Measurements from ENCODE around the gene HCAR3.
"Not testable (repeated sequence)": the region's sequence is repeated elsewhere in the genome, so short reads cannot be mapped to it uniquely, and the experiment has no call there.

Gene HCAR3

DNA sequence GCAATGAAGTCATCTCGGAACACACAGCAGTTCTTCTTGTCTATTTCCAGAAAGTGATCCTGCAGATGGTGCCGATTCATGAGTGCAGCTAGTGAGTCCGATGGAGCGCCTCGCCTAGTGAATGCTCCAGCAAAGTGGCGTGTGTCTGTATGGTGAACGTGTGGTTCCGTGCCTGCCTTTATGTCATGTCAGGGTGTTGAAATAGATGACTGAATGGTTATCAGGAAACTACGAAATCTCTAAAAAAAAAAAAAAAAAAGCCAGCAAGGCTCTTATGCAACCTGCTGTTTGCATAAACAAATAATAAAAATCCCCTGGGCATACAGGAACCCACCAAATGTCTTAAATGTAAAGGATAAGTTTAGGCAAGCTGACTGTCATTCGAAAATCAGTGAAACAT is at the start of gene HCAR3:
Gene HCAR3 (minus strand): TSS at position 154 of the 400 bp plus-strand sequence. CDS start 74 bp downstream, at position 80.
- peak; percentile 66 for DNase-seq

DNA sequence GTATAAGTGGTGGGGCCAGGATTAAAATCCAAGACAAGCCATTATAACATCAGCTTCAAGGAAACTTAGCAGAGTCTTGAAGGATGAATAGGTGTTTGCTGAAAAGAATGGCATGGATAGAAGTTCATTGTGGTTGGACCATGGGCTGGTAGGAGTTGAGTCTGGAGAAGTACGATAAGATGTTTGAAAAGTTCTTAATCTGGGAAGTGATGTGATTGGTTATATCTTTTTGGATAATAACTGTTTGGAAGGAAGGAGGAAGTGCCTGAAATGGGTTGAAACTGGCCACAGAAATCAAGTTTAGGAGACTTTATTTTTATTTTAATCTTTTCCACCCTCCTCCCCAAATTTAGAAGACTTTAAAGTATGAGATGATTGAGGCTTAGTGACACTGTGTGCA is 41.0 kb upstream of the HCAR3 start:
- no peak for DNase-seq

DNA sequence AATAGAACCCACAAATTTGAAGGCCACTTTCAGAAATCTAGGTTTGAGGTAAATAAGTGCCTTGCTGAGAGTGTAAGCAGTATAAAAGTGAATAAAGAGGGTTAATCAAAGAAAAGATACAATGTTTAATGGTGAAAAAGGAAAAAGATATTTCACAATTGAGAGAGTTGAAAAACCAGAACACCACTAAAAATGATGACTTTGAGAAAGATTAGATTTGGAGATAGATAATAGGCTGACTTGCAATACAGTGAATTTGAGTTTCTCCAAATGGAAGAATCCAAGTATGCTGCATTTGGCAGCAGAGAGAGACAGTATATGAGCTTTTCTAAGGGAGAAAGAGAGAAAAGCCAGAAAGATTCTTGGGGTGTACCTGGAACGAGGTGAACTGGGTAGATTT is 38.2 kb upstream of the HCAR3 start:
- no peak for DNase-seq

DNA sequence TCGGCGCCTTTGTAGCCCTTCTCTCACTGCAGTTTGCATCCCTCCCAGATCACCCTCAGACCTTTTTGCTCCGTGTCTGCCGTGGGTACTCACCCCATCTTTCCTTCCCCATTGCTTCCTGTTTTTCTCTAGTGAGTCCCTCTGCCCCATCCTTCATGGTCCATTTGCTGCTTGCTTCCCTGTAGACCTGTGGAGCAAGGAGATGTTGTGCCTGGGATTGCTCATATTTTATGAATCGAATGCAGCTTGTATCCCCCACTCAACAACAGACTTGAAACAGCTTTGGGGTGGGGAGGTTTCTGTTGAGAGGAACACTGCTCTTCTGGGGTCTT is 36.7 kb upstream of the HCAR3 start:
- no peak for DNase-seq

DNA sequence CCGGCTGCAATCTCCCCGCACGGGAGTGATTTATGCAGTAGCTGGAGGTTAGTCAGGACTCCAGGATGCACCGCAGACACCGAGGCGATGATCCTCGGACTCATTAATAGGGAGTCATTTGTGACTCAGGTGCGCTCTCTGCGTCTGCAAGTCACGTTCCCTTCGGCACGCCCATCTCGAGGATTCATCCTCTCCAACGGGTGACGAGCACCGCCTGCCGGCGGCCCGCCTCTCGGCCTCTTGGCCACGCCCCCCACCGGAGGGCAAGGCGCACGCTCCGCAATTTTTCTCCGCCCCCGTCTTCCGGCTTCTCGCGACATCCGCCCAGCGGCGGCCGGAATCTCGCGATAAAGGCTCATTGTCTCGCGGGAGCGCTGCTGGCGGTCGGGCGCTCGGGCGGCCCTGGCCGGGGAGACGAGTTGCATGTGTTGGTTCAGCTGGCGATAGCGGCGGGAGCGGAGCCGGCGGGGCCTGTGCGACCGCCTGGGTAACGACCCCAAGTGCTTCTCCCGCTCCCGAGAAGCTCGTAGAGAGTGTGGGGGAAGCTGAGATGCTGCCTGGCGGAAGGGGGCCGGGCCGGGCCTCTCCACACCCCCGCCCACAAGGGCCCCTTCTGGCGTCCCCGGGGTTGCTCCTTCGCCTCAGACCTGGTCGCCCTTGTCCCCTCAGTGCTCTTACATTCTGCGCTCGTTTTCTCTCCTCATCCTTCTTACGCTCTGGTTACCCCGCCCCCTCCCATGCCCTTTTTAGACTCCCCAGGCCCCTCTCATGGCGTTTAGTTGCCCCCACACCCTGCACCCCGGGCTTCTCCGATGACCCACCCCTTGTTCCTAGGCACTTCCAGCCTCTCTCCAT is 36.1 kb upstream of the HCAR3 start, which contains the start of gene DENR:
Gene DENR (plus strand): TSS at position 361 of the 855 bp plus-strand sequence. CDS start 878 bp downstream, outside the sequence.
- DNase-seq, result peak; percentile 85

DNA sequence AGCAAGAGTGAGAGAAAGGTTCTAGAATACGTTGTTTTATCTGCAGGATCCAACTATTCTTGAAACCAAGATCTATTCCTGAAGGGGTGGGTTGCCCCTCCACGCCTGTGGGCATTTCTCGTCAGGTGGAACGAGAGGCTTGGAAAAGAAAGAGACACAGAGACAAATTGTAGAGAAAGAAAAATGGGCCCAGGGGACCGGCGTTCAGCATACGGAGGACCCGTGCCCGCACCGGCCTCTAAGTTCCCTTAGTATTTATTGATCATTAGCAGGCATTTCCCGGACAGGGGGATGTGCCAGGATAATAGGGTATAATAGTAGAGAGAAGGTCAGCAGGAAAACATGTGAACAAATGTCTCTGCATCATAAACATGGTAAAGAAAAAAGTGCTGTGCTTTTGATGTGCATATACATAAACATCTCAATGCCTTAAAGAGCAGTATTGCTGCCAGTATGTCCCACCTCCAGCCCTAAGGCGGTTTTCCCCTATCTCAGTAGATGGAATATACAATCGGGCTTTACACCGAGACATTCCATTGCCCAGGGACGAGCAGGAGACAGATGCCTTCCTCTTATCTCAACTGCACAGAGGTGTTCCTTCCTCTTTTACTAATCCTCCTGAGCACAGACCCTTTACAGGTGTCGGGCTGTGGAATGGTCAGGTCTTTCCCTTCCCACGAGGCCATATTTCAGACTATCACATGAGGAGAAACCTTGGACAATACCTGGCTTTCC is 34.3 kb upstream of the HCAR3 start:
- DNase-seq, result not testable (repeated sequence)

DNA sequence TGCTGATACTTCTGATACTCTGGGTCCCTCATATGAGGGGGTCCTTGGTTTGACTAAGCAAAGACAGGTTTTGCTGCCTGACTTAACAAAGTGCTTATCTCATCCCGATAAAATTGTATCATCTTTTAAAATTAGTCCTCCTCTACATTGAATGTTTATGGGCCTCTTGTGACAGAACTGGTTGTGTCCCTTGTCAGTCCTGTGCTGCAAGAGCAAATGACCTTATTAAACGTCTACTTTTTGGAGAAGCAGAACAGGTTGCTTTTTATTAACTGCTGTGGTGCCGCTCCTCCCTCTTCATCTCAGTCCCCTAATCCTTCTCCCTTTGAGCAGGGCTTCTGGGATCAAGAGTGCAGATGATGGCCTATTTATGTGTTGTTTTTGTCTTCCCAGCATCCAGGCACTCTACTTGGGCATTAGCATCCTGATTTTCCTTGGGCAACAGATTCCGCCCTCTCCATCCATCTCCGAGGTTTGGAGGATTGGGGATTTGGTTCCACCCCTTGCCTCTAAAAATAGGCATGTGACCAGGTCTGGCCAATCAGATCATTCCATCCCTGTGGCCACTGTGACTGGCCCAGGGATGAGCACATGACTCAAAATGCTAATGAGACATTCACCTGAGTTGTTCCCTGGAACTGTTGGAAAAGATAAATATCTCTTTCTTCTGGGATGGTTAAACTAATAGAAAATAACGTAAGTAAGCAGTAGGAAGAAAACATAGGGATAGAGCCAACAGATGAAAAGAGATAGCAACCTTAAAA is 33.1 kb upstream of the HCAR3 start:
- no peak for DNase-seq

DNA sequence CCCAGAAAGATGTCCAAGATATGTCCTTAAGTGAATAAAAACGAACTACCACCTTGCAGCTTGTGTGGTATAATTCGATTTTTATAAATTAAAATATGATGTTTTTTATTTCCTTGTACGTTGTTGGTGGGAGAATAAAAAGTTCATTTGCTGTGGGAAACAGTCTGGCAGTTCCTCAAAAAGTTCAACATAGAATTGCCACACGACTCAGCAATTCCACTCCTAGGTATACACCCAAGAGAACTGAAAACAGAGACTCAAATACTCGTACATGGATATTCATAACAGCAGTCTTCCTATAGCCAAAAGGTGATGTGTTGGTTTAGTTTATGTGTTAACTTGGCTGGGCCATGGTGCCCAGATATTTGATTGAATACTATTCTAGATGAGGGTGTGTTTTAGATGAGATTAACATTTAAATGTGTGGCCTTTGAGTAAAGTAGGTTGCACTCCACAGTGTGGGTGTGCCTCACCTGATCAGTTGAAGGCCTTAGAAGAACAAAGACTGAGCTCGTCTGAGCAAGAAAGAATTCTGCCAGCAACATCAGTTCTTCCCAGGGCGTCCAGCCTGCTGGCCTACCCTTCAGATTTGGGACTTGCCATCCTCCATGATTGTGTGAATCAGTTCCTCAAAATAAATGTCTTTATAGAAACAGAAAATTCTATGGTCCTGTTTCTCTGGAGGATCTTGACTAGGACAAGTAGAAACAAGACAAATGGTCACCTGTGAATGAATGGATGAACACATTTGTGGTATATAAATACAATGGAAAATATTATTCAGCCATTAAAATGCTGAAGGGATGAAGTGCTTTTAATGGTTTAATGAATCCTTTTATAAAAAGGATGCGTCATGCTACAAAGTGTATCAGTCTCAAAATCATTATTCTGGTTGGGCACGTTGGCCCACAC is 30.9 kb upstream of the HCAR3 start:
- DNase-seq, result no peak

DNA sequence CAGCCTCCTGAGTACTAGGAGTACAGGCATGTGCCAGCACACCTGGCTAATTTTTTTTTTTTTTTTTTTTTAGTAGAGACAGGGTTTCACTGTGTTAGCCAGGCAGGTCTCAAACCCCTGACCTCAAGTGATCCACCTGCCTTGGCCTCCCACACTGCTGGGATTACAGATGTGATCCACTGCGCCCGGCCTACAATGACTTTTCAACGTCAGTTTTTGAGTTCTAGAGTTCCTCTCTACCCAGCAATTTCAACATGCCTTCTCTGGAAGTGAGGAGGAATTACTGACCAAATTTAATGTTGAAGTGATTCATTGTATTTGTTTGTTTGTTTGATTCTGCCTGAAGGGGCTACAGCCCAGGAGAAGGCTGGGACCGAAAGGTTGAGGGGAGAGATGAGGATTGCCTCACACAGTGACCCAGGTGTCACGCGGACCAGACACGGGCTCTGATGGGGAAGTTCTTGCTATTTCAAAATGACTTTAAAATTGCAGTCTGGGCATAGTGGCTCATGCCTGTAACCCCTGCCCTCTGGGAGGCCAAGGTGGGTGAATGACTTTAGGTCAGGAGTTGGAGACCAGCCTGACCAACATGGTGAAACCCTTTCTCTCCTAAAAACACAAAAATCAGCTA is 27.4 kb upstream of the HCAR3 start:
- no peak for DNase-seq

DNA sequence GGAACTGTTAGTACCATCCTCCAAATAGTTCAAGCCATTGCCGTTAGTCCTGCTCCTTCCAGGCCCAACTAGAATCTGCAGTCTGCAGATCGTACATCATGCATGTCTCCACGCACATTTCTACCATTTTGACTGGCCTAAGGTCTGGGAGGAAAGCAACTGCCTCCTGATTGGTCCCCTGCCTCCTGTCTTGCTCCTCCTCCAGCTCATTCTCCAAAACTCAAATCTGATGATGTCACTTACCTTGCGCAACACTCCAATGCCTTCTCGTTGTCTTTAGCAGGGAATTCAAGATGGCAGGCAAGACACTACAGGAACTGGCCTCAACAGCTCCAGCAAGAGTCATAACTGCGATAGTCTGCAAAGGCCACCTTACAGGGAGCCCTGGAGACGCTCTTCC is 23.7 kb upstream of the HCAR3 start:
- DNase-seq, result no peak

DNA sequence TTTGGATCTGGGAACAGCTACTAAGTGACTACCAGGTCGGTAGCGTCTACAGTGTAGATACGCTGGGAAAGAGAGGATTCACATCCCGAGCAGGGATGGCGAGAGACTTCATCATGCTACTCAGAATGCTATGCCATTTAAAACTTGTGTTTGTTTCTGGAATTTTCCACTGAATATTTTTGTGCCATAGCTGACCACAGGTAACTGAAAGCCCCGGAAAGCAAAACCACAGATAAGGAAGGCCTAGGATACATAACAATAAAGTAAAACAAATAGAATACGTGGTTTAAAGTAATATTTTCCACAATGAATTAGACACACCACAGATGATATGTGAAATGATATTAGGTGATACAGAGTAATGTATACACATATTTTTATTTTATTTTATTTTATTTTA is 22.0 kb upstream of the HCAR3 start:
- DNase-seq, result no peak

DNA sequence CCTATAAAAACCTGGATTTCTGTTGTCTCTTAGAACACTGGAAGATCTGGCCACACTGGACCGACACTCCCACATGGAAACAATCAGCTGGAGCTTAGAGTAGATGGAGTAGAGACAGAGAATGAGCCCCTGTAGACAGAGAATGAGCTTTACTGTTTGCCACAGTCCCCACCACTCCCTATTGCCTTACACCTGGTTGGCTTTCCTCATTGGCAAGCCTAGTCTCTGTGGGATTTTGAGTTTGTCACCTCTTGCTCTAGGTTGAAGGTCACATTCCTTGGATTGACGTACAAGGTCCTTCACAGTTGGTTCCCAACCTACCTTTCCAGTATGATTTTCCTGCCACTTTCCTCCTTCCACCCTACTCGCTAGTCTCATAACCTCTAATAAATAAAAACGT is 16.0 kb upstream of the HCAR3 start:
- no peak for DNase-seq

DNA sequence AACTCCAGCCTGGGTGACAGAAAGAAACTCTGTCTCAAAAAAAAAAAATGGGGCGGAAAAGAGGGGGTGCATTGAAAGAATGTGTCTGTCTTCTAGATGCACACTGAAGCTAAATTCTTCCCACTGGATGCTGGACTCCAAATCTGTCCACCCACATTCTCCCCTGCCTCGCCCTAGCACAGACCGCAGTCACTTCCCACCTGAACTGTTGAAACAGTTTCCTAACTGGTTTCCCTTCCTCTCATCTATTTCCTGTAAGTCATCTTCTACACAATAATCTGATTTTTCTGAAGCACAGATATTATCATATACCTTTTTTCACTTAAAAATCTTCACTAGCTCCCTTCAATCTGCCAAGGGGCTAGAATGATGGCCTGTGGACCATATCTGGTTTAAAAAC is 15.6 kb upstream of the HCAR3 start:
- no peak for DNase-seq

DNA sequence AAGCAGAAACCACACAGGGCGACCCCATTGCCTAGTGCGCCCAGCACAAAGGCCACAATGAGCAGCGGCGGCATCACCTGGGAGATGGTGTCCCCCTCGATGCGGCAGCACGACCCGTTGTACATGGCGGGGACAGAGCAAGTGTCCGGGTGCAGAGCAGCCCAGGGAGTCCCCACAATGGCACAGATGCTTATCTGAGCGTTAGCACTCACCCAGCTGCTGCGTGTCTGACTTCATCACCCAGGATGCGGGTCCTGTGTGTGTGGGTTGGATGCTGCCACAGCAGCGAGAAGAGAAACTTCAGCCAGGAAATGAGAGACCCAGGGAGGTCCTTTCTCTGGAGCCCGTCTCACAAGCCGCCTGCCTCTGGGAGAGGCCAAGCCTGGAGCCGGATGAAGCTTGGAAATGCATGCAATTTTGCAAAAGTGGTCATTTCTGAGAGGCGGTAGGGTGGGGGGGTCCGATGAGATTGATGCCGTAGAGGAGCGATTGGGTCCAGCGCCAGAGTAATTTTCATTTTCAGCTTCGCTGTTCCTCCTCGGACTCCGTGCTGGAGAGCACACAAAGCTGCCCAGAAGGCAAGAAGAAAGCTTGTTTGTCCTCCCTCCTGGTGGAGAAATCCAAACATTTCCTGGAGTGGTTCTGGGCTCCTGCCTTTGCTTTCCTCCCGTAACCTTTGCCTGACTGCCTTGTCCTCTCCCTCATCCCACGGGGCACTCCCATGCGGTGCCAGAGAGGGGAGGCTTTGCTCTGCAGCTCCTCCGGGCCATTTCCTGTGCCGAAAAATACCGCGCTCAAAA is 13.8 kb upstream of the HCAR3 start, which contains the start of gene HCAR1:
Gene HCAR1 (minus strand): TSS at position 630 of the 800 bp plus-strand sequence. CDS start 505 bp downstream, at position 125.
- no peak for DNase-seq

DNA sequence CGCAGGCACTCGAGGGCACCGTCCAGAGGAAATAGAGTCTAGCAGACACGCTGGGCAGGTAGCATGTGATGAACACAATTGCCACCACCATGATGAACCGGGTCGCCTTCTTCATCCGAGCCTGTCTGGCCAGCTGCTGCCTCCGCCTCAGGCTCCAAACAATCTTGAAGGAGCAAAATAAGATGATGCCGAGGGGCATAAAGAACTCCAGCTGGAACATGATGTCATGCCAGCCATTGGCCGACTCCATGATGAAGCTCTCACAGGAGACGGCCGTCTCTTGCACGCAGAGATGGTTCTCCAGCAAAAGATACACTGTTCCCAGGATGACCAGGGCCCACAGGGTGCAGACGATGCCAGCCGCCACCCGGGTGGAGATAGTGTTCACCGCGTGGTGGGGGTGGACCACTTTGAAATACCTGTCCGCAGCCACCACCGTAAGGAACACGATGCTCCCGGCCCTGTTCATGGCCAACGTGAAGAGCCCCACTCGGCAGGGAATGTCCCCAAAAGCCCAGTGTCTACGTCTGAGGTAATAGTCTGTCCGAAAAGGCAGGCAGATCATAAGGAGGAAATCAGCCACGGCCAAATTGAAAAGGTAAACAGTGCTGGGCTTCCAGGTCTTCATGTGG is 13.1 kb upstream of the HCAR3 start:
- no peak for DNase-seq

DNA sequence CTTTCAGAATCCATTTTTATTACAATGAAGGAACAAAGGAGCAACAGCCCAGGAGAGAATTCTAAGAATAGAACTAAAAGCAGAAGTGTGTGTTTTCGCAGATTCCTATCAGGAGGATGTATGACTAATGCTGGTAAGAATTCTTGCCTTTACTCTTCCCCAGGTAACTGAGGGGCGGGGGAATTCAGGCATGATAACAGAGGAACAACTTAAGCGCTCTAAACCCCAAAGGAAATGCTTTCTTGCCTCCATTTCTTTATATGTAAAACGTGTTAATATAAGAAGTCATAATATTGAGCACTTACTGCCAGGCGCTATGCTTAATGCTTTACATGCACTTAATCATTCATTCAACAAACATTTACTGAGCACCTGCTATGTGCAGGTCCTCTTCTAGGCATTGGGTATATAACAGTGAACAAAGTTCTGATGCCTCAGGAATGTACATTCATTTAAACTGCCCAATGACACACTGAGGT is 9.5 kb upstream of the HCAR3 start:
- no peak for DNase-seq

DNA sequence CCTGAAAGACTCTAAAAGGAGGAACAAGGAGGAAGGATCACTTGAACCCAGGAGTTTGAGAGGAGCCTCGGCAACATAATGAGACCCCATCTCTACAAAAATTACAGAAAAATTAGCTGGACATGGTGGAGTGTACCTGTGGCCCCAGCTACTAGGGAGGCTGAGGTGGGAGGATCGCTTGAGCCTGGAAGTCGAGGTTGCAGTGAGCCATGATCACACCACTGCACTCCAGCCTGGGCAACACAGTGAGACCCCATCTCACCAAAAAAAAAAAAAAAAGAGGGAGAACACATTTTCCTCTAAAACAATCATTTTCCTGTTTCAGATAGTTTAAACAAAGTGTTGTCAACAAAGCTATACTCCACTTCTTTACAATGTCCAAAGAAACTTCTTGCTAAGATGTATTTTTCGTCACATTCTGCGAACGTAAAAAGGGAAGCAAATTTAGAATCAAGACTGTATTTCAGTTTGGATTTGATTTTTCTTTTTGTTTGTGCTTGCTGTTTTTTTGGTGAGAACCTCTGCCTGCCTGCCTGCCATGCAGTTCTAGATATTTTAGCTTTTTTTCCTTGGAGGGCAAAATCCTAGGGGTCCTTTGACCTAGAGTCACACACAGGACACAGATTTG is 9.0 kb upstream of the HCAR3 start:
- no peak for DNase-seq

DNA sequence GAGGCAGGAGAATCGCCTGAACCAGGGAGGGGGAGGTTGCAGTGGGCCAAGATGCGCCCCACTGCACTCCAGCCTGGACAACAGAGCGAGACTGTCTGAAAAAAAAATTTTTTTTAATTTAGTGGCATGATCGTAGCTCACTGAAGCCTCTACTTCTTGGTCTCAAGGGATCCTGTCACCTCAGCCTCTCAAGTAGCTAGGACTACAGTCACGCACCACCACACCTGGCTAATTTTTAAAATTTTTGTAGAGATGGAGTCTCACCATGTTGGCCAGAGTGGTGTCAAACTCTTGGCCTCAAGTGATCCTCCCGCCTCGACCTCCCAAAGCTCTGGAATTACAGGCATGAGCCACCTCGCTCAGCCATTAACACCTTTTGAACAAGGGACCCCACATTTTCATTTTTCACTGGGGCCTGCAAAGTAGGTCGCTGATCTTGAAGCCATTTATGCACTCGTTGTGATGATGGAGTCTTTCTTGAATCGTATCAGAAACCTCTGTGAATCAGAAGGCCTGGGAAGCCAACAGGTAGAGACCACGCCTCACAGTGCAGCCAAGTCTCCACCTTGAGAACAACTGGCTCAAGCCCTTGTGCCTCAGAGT is 8.1 kb upstream of the HCAR3 start:
- DNase-seq, result no peak

DNA sequence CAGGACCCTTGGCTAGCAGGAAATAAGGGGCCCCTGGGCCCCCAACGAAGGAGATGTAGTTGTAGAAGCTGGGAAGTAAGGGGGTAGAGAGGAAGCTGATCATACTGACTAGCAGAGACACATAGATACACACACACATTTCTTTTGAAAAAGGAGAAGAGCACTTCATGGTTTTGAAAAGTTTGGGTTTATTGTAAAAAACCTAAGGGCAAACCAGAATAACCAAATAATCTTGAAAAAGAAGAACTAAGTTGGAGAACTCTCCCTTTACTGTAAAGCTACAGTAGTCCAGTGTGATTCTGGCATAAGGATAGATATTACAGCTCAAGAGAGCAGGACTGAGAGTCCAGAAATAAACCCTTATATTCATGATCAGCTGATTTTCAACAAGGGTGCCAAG is 5.8 kb upstream of the HCAR3 start:
- no peak for DNase-seq
